ENCODE measurements around the gene HSD11B1L. TPM values are rescaled to one million over a fixed set of nuclear protein-coding genes. Genes with fewer than 3 reads are reported as not detected.
A peak's percentile ranks its signal among the peaks of the same experiment; 100 is the strongest.

Gene HSD11B1L
- total RNA-seq, 1 experiment from 2014 or later: 6.0 TPM

- Histone ChIP-seq H3K9me3 (ENCODE audit: control insufficient read depth in 1 of 2, insufficient read depth in 1 of 2, low read depth in 1 of 2, low read length in 2 of 2) (no peaks in the 10 kb centered on the region), H3K4me1 (ENCODE audit: control insufficient read depth in 1 of 2, insufficient read depth in 2 of 2, low read length in 2 of 2) (peaks cover 4 to 29% of the 10 kb centered on the region in 2 experiments; a peak in 3 of 4 replicates), H3K79me2 (ENCODE audit: insufficient read depth, low read length) (peaks cover 57% of the 10 kb centered on the region), H2AFZ (ENCODE audit: low read depth, low read length, poor library complexity, severe bottlenecking) (no peak overlapping the region), H3K27ac (ENCODE audit: low read depth, low read length) (peak overlapping the region; percentile 93), H3K9me2 (ENCODE audit: insufficient read depth) (no peaks in the 10 kb centered on the region), H3K4me3 (replicated peaks in 1 of 2; ENCODE audit: low read depth in 1 of 2, low read length in 2 of 2) (no peak overlapping the region), H3K4me2 (ENCODE audit: low read length) (peak overlapping the region; percentile 92), H3K27me3 (ENCODE audit: insufficient read depth, low read length) (no peaks in the 10 kb centered on the region), H3K36me3 (ENCODE audit: control insufficient read depth in 1 of 2, insufficient read depth in 2 of 2, low read length in 2 of 2) (peaks cover 13 to 58% of the 10 kb centered on the region in 2 experiments; a peak in 3 of 4 replicates), H3K9ac (ENCODE audit: low read length) (peak overlapping the region; percentile 100; the same call in 1 of the 2 replicates), H4K20me1 (ENCODE audit: insufficient read depth) (peaks cover 17% of the 10 kb centered on the region; the same call in 1 of the 2 replicates)
- no TSS peak for BruUV-seq (replicated peaks)
- ChIA-PET RAD21 (ENCODE audit: low non-redundant PET in 1 of 2, low total read pairs in 2 of 2, uncharacterized antibody in 2 of 2, unreplicated experiment in 2 of 2) (no interaction called here), CTCF (no interaction called here), POLR2A (no interaction called here)
- intact Hi-C loops (cut with micrococcal nuclease): no loop called here
- DNase-seq (ENCODE audit: low read depth, low spot score) (no peak), ATAC-seq (no peak; the same call in 1 of the 2 replicates)
- TF ChIP-seq REST (IDR thresholded peaks at IDR 0.05; ENCODE audit: low read depth) (no peak), ZFX (IDR thresholded peaks at IDR 0.05) (no peak), CEBPB (IDR thresholded peaks at IDR 0.05; ENCODE audit: low read depth) (no peak), ZNF274 (IDR thresholded peaks at IDR 0.05; ENCODE audit: low read depth, low read length) (no peak), MAX (IDR thresholded peaks at IDR 0.05) (no peak), CTCF (IDR thresholded peaks at IDR 0.05 in 2 of 3, conservative IDR thresholded peaks at IDR 0.05 in 1 of 3; ENCODE audit: borderline replicate concordance in 1 of 3, insufficient read depth in 1 of 3, low read depth in 2 of 3, low read length in 2 of 3) (no peak), EGR1 (IDR thresholded peaks at IDR 0.05; ENCODE audit: low read depth) (no peak), TCF7L2 (IDR thresholded peaks at IDR 0.05; ENCODE audit: borderline replicate concordance, extremely low read depth, insufficient read depth, insufficient read length) (no peak), FOSL1 (IDR thresholded peaks at IDR 0.05; ENCODE audit: low read depth) (no peak), SP1 (IDR thresholded peaks at IDR 0.05; ENCODE audit: low read depth) (no peak), RAD21 (IDR thresholded peaks at IDR 0.05; ENCODE audit: low read depth) (no peak), ELF1 (IDR thresholded peaks at IDR 0.05; ENCODE audit: borderline replicate concordance, low read depth) (no peak), CBX3 (IDR thresholded peaks at IDR 0.05; ENCODE audit: low read depth) (no peak), ATF3 (IDR thresholded peaks at IDR 0.05) (no peak), JUND (IDR thresholded peaks at IDR 0.05) (no peak), YY1 (IDR thresholded peaks at IDR 0.05; ENCODE audit: extremely low read depth, insufficient replicate concordance, low read depth, low read length) (no peak), POLR2A (IDR thresholded peaks at IDR 0.05; ENCODE audit: borderline replicate concordance, extremely low read depth, insufficient read depth, insufficient read length) (no peak), SRF (IDR thresholded peaks at IDR 0.05; ENCODE audit: low read depth) (no peak), SIN3A (IDR thresholded peaks at IDR 0.05; ENCODE audit: low read depth) (no peak), ZBTB33 (IDR thresholded peaks at IDR 0.05; ENCODE audit: extremely low read depth, insufficient replicate concordance, low read length) (no peak)
These were observed 11.9 kb downstream of the HSD11B1L start for GRCh38 chr19:5692723-5693194.
